ENCODE measurements around the gene SLX9.

GRCh38 chr21:44903689-44904088, 36.1 kb upstream of the SLX9 start:
- TF ChIP-seq BHLHE40 (IDR thresholded peaks at IDR 0.05; ENCODE audit: borderline replicate concordance) (no peak), SP1 (IDR thresholded peaks at IDR 0.05) (no peak), ELF4 (IDR thresholded peaks at IDR 0.05) (no peak), NFRKB (IDR thresholded peaks at IDR 0.05) (no peak), HDGF (IDR thresholded peaks at IDR 0.05; ENCODE audit: borderline replicate concordance) (no peak), L3MBTL2 (conservative IDR thresholded peaks at IDR 0.05) (no peak), FOXM1 (IDR thresholded peaks at IDR 0.05; ENCODE audit: borderline replicate concordance) (no peak), FOXA1 (IDR thresholded peaks at IDR 0.05) (no peak), ZNF384 (IDR thresholded peaks at IDR 0.05) (no peak), LEF1 (IDR thresholded peaks at IDR 0.05; ENCODE audit: borderline replicate concordance) (no peak), ARNT (IDR thresholded peaks at IDR 0.05) (no peak), PKNOX1 (IDR thresholded peaks at IDR 0.05) (no peak), FOXK2 (IDR thresholded peaks at IDR 0.05) (no peak)
